Tibial nerve (tissue), 4 donors: ENCODE measurements around the gene SKI. TPM values are rescaled to one million over a fixed set of nuclear protein-coding genes. Genes with fewer than 3 reads are reported as not detected.

Source experiments
- DNase-seq, 2 donors: peaks; one replicate each; pipeline ENCODE4 v3.0.0-alpha.2; 2019; ENCODE audit warnings: low spot score in 2 of 2
- H3K27ac ChIP-seq, 4 donors: fragments of 200-600 bp; sonication (generic) in 3 of 4; one replicate each; pipeline ENCODE4 v1.5.1; 2017 to 2019; ENCODE audit warnings: mild to moderate bottlenecking in 1 of 4
- H3K27me3 ChIP-seq, 2 donors: fragments of 200-600 bp; sonication (generic) in 1 of 2; one replicate each; pipeline versions ENCODE4 v1.5.1 to v1.6.0; 2017 to 2019
- H3K36me3 ChIP-seq, 3 donors: fragments of 200-600 bp; sonication (generic); one replicate each; pipeline ENCODE4 v1.5.1; 2018 to 2019
- H3K4me1 ChIP-seq, 4 donors: fragments of 200-600 bp; sonication (generic) in 3 of 4; one replicate each; pipeline ENCODE4 v1.5.1; 2017 to 2019
- H3K4me3 ChIP-seq, 4 donors: fragments of 200-600 bp; sonication (generic) in 3 of 4; one replicate each; pipeline ENCODE4 v1.5.1; 2017 to 2019; ENCODE audit warnings: mild to moderate bottlenecking in 1 of 4, moderate library complexity in 1 of 4
- H3K9me3 ChIP-seq, 4 donors: fragments of 200-600 bp; sonication (generic) in 3 of 4; one replicate each; pipeline ENCODE4 v1.5.1; 2017 to 2019
- EP300 ChIP-seq, 2 donors: sonication (generic); formaldehyde crosslinking; IDR thresholded peaks; one replicate each; pipeline ENCODE4 v1.6.1; 2017; ENCODE audit warnings: antibody characterized with exemption in 2 of 2, mild to moderate bottlenecking in 1 of 2
- POLR2A ChIP-seq, 2 donors: fragments of 450-650 bp; IDR thresholded peaks; one replicate each; pipeline ENCODE4 v1.6.1; 2017; ENCODE audit warnings: antibody characterized with exemption in 2 of 2, mild to moderate bottlenecking in 2 of 2, moderate library complexity in 2 of 2
- WGBS, 2 donors: methylation state at CpG; one replicate each; pipeline ENCODE4 v1.1.5; 2018; 5-methylcytosine and 5-hydroxymethylcytosine counted together
- total RNA-seq, 4 donors: library from RNA; depleted of rRNA; stranded (reverse); fragments of >200 nt; gene quantifications; one replicate each; pipeline ENCODE4 v1.1.0, GENCODE V29; 2016
- TF ChIP-seq, protein P1 (sequence below), 5 experiments: fragments of 200-600 bp in 3 of 5; fragments of 450-650 bp in 2 of 5; sonication (generic) in 3 of 5; IDR thresholded peaks; one replicate each; pipeline ENCODE4 v1.5.1; 2016 to 2019; ENCODE audit warnings: antibody characterized with exemption in 5 of 5, mild to moderate bottlenecking in 3 of 5, moderate library complexity in 2 of 5

The SKI gene
- total RNA-seq, 4 donors from 2014 or later = 62.8 to 100 (median 72.2) TPM

DNA sequence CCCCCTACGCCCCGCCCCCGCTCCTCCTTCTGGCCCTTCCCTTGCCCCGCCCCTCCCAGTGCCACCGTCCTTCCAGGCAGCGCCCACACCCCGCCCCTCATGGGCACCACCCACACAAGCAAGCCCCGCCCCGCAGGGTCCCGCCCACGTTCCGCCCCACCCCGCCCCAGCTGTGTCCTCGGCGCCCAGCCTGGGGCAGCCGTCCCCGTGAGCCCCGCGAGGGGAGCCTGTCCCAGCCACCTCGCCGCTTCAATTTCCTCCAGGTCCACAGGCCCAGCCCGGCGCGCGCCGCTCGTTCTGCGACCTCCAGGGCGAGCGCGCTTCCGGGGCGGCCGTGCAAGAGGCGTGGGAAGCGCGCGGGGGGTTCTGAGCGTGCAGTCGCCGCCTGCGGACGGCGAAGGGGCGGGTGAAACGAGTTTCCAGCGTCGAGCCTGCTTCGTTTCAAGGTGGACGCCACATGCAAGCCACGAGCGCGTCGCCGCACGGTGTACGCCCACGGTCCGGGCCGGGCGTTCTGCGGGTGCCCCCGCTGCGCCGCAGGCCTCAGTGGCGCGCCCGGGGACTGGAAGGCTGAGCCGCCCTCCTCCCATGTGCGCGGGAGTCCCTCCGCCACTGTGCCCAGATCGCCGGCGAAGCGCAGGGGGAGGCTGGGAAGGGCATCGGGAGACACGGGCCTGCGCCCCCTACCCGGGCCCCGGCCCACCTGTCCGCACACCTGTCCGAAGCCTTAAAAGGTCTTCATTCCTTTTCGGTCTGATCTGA is 22.7 kb upstream of the SKI start:
- Histone ChIP-seq H3K4me1 (peaks cover 2 to 74% (median 46%) of the 10 kb centered on the region in 4 donors), H3K9me3 (no peaks in the 10 kb centered on the region), H3K4me3 (peak overlapping the region; percentile 37 to 59 (median 55)), H3K36me3 (no peaks in the 10 kb centered on the region), H3K27ac (peak overlapping the region; percentile 77 to 95 (median 84)), H3K27me3 (no peaks in the 10 kb centered on the region)
- peak; percentile 96 to 97 for DNase-seq
- TF ChIP-seq POLR2A (IDR thresholded peaks at IDR 0.05) = peak in 1 of 2 donors; percentile 65
- TF ChIP-seq, protein P1, sequence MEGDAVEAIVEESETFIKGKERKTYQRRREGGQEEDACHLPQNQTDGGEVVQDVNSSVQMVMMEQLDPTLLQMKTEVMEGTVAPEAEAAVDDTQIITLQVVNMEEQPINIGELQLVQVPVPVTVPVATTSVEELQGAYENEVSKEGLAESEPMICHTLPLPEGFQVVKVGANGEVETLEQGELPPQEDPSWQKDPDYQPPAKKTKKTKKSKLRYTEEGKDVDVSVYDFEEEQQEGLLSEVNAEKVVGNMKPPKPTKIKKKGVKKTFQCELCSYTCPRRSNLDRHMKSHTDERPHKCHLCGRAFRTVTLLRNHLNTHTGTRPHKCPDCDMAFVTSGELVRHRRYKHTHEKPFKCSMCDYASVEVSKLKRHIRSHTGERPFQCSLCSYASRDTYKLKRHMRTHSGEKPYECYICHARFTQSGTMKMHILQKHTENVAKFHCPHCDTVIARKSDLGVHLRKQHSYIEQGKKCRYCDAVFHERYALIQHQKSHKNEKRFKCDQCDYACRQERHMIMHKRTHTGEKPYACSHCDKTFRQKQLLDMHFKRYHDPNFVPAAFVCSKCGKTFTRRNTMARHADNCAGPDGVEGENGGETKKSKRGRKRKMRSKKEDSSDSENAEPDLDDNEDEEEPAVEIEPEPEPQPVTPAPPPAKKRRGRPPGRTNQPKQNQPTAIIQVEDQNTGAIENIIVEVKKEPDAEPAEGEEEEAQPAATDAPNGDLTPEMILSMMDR (IDR thresholded peaks at IDR 0.05) = peak in 2 of 5 experiments; percentile 35 to 63
- TF ChIP-seq EP300 (IDR thresholded peaks at IDR 0.05) = peak in 1 of 2 donors; percentile 83
- WGBS, 2 donors = 4 to 15% methylated on average over 45 to 50 of the region's 84 CpGs

DNA sequence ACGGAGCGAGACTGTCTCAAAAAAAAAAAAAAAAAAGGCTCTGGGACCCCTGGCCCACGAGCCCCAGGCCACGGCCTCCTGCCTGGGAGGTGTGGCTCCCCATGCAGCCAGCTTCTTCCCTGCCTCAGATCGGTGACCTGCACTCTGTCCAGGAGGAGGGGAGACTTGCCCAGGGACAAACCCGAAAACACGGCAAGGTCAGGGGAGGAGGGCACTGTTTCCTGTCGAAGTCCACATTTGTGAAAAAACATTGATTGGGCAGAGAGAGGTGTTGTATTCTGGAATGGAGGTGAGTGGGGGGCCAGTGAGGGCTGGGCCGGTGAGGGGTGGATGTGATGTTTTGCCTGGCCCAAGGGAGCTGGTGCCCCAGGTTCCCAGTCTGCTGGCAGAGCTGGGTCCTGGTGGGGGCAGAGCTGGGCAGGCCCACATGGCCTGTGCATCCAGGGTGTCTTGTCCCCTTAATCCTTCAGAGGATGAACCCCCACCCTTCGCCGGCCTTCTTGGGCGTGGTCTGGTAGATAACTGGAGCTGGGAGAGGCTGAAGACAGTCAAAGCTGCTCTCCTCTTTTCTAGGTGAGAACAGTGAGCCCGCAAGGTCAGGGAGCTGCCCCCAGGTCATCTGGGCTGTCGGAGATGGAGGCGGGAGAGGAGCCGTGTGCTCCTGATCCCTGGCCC is 21.2 kb upstream of the SKI start:
- no peak for DNase-seq
- 55 to 82% methylated on average over 12 to 16 of the region's 16 CpGs for WGBS, 2 donors

DNA sequence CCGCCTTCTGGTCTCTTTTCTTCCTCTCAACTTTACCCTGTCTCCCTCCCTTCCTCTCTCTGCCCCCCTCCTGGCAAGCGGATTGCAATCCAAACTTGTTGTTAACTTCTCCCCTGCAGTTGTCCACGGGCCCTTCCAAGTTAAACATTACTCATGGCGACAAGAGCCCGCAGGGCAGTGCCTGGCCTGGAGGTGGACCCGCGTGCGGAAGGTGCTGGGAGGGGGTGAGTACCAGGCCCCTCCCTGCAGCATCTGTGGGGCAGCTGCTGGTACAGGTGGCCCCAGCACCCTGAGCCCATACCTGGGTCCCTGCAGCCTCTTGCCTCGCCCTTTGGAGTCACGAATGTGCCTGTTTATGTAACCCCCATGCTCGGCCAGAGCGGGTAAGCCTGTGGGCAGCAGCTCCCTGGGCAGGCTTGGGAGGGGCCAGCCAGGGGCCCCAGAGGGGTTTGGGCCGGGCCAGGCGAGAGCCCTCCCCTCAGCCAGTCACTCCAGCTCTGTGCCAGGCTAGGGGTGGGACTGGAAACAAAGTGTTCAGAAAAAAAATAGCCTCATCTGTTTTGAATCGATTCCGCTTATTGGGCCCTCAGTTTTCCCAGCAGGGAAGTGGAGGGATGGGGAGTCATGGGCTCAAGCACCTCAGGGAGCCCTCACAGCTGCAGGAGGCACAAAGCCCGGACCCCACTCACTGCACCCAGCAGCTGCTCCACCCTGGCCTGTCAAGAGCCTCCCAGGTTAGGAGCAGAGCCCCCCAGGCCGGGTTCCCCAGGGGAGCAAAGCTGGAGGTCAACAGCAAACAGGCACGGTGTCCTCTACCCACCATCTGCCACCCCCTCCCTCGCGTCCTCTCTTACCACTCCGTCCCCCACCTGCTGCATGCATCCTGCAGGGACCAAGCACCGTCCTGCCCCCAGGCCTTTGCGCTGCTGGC is 19.5 kb upstream of the SKI start:
- TF ChIP-seq, protein P1 (IDR thresholded peaks at IDR 0.05) = peak in 1 of 5 experiments; percentile 26
- TF ChIP-seq POLR2A (IDR thresholded peaks at IDR 0.05) = no peak
- TF ChIP-seq EP300 (IDR thresholded peaks at IDR 0.05) = peak in 1 of 2 donors; percentile 27
- Histone ChIP-seq H3K4me1 (peaks cover 2 to 86% (median 64%) of the 10 kb centered on the region in 4 donors), H3K4me3 (no peak overlapping the region), H3K27me3 (no peaks in the 10 kb centered on the region), H3K36me3 (no peaks in the 10 kb centered on the region), H3K27ac (peak overlapping the region; percentile 75 to 95 (median 84)), H3K9me3 (no peaks in the 10 kb centered on the region)
- DNase-seq = peak in 1 of 2 donors; percentile 72
- WGBS, 2 donors = 44 to 45% methylated on average over 20 to 23 of the region's 24 CpGs

More for the DNA sequence above, 21.2 kb upstream of the SKI start:
- Histone ChIP-seq H3K4me3 (peak overlapping the region in 1 of 4 donors; percentile 25), H3K27me3 (no peaks in the 10 kb centered on the region), H3K27ac (peak overlapping the region; percentile 74 to 95 (median 84)), H3K4me1 (peaks cover 2 to 75% (median 48%) of the 10 kb centered on the region in 4 donors), H3K9me3 (no peaks in the 10 kb centered on the region), H3K36me3 (no peaks in the 10 kb centered on the region)
- TF ChIP-seq POLR2A (IDR thresholded peaks at IDR 0.05) (no peak), EP300 (IDR thresholded peaks at IDR 0.05) (no peak)
- TF ChIP-seq, protein P1 (IDR thresholded peaks at IDR 0.05) = no peak

DNA sequence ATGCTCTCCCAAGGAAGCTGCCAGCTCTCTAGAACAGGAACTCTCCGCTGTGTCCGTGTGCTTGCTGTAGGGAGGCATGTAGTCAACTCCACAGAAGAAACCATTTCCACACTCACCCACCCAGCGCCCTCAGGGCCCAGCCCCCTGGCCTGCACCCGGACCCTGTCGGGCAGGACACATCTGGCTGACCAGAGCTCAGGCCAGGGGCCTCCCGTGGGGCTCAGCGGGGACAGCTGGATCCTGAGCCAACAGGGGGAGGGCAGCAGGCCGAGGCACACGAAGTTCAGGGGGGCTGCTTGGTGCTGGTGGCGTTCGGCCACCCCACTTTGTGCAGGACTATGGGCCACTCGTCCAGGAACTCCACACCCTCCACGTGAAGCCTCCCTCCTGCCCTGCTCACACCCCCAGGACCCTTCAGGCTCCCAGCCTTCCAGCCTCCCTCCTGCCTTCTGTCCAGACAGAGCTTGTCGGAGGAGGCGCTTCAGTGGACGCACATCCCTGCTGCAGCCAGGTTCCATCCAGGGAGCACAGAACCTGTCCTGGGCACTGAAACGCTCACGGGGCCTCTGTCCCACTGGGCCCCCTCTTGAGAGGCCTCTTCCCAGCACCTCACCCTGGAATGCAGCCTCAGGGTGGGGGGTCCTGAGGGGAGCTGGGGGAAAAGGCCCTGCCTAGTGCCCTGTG is 18.6 kb upstream of the SKI start:
- H3K9me3 ChIP-seq = no peaks in the 10 kb centered on the region
- peaks cover 2 to 86% (median 66%) of the 10 kb centered on the region in 4 donors for H3K4me1 ChIP-seq
- no peak for TF ChIP-seq POLR2A (IDR thresholded peaks at IDR 0.05)
- no peak for TF ChIP-seq EP300 (IDR thresholded peaks at IDR 0.05)
- TF ChIP-seq, protein P1 (IDR thresholded peaks at IDR 0.05) = no peak
- no peaks in the 10 kb centered on the region for H3K36me3 ChIP-seq
- no peak for DNase-seq
- WGBS, 2 donors = 46 to 66% methylated on average over 9 to 18 of the region's 18 CpGs
- H3K4me3 ChIP-seq = no peak overlapping the region
- H3K27ac ChIP-seq = peak overlapping the region; percentile 60 to 95 (median 84)
- no peaks in the 10 kb centered on the region for H3K27me3 ChIP-seq
